Activated CD8-positive, alpha-beta T cell treated with anti-CD3 and anti-CD28 coated beads, Interleukin-2, amount 10 ng/mL, durations not matched to agents 7 days and 5 days (primary cell): Measurements from ENCODE around the gene PPFIBP2. TPM values are rescaled to one million over a fixed set of nuclear protein-coding genes. Genes with fewer than 3 reads are reported as not detected.

Source experiments
- ATAC-seq: fragments of 150-1000 bp; cut with Tn5 transposase; one replicate; pipeline ENCODE4 v1.10.0; 2021; ENCODE audit warnings: moderate library complexity
- CTCF ChIA-PET: fragments of 350-600 bp; sonication (Branson Sonifier 250); formaldehyde crosslinking; loops from one replicate; lab custom pipeline; 2021; ENCODE audit warnings: antibody characterized with exemption; lab: Charles Lee
- POLR2A ChIA-PET: fragments of 350-600 bp; sonication (Branson Sonifier 250); formaldehyde crosslinking; loops from one replicate; lab custom pipeline; 2021; ENCODE audit warnings: antibody characterized with exemption; lab: Charles Lee
- DNase-seq: peaks from one replicate; pipeline ENCODE4 v3.0.0-alpha.2; 2020
- H3K27ac Mint-ChIP-seq: one replicate; pipeline ENCODE4 v1.8.0; 2021; ENCODE audit warnings: mild to moderate bottlenecking, mixed read lengths
- H3K27me3 Mint-ChIP-seq: one replicate; pipeline ENCODE4 v1.8.0; 2021; ENCODE audit warnings: low read depth, mixed read lengths
- H3K36me3 Mint-ChIP-seq: one replicate; pipeline ENCODE4 v1.8.0; 2021; ENCODE audit warnings: low read depth, mixed read lengths
- H3K4me1 Mint-ChIP-seq: one replicate; pipeline ENCODE4 v1.8.0; 2021; ENCODE audit warnings: low read depth, mixed read lengths
- H3K4me3 Mint-ChIP-seq: one replicate; pipeline ENCODE4 v1.8.0; 2021; ENCODE audit warnings: mild to moderate bottlenecking, mixed read lengths
- H3K9me3 Mint-ChIP-seq: one replicate; pipeline ENCODE4 v1.8.0; 2022; ENCODE audit warnings: mixed read lengths; ENCODE audit not compliant: insufficient read depth
- total RNA-seq, 2 experiments: library from RNA; stranded (reverse); gene quantifications; one replicate each; pipeline ENCODE4 v1.2.3, GENCODE V29; 2021

Gene PPFIBP2
- total RNA-seq, 2 experiments from 2014 or later = 11.2 to 12.1 TPM

DNA sequence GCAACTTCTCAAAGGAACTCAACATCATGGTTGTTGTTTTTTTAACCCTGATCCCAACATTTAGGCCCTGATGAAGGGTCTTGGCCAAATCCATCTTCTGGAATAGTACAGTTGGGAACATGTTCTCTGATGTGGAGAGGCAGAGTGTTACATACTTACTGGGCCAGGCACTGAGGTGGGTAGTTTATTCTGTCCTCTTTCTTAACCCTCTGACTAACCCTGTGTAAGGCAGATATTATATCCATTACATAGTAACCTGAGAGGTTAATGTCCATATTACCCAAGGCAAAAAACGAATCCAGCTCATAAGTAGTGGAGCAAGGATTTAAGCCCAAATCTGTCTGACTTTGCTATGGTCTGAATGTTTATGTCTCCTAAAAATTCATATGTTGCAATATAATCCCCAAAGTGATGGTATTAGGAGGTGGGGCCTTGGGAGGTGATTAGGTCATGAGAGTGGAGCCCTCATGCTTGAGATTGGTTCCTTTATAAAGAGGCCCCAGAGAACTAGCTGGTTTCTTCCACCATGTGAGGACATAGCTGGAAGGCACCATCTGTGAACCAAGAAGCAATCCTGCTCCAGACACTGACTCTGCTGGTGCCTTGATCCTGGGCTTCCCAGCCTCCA is 16.3 kb downstream of the PPFIBP2 start:
- H3K36me3 Mint-ChIP-seq = peaks cover 2% of the 10 kb centered on the region
- no peak for DNase-seq
- H3K27ac Mint-ChIP-seq = no peak overlapping the region
- H3K4me3 Mint-ChIP-seq = no peak overlapping the region
- ChIA-PET POLR2A (no interaction called here), CTCF (interaction anchor here (1.3 to 1.8 kb wide), 2 partner anchors 8 to 9 kb away, joined by 4 to 11 read pairs; no protein-coding TSS in a partner anchor)
- no peak for ATAC-seq
- H3K4me1 Mint-ChIP-seq = peaks cover 53% of the 10 kb centered on the region
- peaks cover 7% of the 10 kb centered on the region for H3K27me3 Mint-ChIP-seq
- no peaks in the 10 kb centered on the region for H3K9me3 Mint-ChIP-seq

DNA sequence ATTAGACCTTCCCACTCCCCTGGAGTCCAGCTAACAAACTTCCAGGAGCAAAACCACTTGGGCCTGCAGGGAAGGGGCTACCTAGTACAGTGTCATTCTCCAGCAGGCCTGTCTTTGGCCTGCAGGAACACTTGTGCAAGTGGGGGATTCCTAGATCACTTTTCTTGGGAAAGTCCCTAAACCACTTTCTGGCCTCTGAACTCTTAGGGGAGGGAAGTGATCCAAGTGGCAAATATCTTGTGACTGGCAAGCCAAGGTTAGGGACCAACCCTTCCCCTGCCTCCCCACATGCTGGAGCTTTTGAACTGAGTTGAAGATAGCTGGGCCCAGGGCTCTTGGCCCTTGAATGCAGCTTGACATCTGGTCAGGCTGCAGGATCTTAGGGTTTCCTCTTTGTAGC is 17.2 kb downstream of the PPFIBP2 start:
- no peak for DNase-seq
- no peaks in the 10 kb centered on the region for H3K9me3 Mint-ChIP-seq
- peaks cover 8% of the 10 kb centered on the region for H3K27me3 Mint-ChIP-seq
- no peak overlapping the region for H3K27ac Mint-ChIP-seq
- ChIA-PET CTCF (interaction anchor here (1.3 to 1.5 kb wide), 2 partner anchors 10 to 17 kb away, joined by 4 read pairs; partner anchors contain the start of gene PPFIBP2), POLR2A (no interaction called here)
- peaks cover 2% of the 10 kb centered on the region for H3K36me3 Mint-ChIP-seq
- H3K4me1 Mint-ChIP-seq = peaks cover 54% of the 10 kb centered on the region
- ATAC-seq = no peak
- H3K4me3 Mint-ChIP-seq = no peak overlapping the region

DNA sequence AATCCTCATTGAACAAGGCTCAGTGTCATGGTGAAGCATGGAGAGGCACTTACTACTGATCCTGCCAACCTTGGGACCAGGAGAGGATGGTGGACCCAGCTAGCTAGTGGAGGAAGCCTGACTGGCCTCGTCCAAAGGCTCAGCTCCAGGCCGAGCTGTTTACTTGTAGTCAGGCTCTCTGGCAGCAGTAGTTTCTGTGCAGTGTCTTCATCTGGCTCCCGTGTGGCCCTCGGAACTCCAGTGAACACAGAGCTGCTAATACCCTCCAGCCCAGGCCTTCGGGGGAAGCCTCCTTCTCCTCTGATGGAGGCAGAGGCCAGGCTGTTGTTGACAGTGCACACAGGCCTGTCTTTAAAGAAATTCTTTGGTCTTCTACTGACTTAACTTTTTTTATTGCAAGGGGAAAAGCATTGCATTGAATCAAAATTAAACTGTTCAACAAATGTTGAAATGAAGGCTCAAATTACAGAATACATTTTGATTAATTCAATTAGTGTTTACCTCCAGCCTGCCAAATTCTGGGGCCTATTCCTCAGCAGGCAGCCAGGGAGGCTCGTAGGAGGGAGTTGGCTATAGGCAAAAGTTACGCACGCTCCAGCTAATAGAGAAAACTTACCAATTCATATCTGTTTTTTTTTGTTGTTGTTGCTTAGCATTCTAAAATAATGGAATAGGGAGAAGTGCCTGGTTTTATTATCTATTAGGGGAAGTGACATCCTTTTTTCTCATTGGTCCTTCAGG is 18.8 kb downstream of the PPFIBP2 start:
- CTCF ChIA-PET = interaction anchor here (0.7 to 3.0 kb wide), 3 partner anchors 19 to 39 kb away, joined by 3 to 12 read pairs (median 4); partner anchors contain the start of gene PPFIBP2
- ATAC-seq = no peak

DNA sequence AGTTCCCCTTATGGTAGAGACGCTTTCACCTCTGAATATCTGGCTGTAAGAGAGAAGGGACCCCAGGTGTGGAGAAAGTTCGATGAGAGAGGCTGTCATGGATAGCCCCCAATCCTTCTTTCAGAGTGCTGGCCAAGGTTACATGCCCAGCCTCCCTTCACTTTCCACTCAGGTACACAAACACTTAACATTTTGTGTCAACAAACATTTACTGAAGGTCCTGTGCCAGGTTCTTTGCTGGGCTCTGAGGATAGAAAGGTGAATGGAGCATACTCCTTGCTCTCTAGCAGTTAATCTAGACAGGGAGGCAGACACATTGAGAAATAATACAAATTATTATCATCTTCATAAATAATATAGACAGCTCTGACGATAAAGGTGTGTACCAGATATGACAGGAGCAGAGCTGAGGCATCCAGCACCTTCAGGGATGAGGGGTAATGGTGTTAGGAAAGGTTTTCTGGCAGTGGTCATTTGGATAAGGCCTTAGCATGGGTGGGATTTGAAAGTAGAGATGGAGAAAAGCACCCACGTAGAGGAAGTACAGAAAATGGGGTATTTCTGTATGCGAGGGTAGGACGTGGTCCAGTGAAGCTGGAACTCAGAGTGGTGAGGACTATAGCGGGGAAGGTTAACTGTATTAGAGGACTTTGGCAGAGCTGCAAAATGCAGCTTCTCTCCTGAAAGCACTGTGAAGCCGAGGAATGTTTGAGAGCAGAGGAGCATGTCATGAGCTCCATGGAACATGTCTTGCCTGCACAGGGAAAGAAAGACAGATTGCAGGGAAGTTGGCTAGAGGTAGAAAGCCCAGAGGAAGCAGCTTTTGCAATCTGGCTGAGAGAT is 19.6 kb downstream of the PPFIBP2 start:
- ChIA-PET CTCF (interaction anchor here (0.7 to 3.0 kb wide), 3 partner anchors 12 to 38 kb away, joined by 3 to 12 read pairs (median 7); partner anchors contain the start of gene PPFIBP2), POLR2A (no interaction called here)
- H3K9me3 Mint-ChIP-seq = no peaks in the 10 kb centered on the region
- peaks cover 2% of the 10 kb centered on the region for H3K36me3 Mint-ChIP-seq
- no peak for DNase-seq
- H3K27me3 Mint-ChIP-seq = peaks cover 16% of the 10 kb centered on the region
- peaks cover 54% of the 10 kb centered on the region for H3K4me1 Mint-ChIP-seq
- no peak overlapping the region for H3K4me3 Mint-ChIP-seq
- H3K27ac Mint-ChIP-seq = no peak overlapping the region
- ATAC-seq = no peak

More for the DNA sequence above, 18.8 kb downstream of the PPFIBP2 start:
- Mint-ChIP-seq H3K4me3 (no peak overlapping the region), H3K36me3 (peaks cover 2% of the 10 kb centered on the region), H3K27me3 (peaks cover 16% of the 10 kb centered on the region), H3K4me1 (peaks cover 54% of the 10 kb centered on the region), H3K27ac (no peak overlapping the region), H3K9me3 (no peaks in the 10 kb centered on the region)
- DNase-seq = no peak
- POLR2A ChIA-PET = no interaction called here

DNA sequence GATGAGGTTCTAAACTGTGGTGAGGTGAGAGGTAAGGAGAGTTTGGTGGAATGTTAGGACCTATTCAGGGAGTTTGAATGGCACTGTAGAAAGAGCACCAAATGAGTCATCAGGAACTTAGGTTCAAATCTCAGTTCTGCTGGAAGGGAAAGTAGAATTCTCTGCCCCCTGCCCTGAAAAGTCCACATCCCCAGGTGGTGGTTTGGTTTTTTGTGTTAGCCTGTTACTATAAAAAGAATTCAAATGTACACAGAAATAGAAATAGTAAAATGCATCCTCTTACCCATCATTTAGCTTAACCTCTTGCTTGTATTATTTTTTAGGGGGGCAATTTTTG is 20.2 kb downstream of the PPFIBP2 start:
- CTCF ChIA-PET = interaction anchor here (1.8 to 3.0 kb wide), 2 partner anchors 13 to 21 kb away, joined by 7 to 12 read pairs; partner anchors contain the start of gene PPFIBP2
- no peak for DNase-seq
- POLR2A ChIA-PET = no interaction called here
- Mint-ChIP-seq H3K27ac (no peak overlapping the region), H3K36me3 (peaks cover 2% of the 10 kb centered on the region), H3K4me3 (no peak overlapping the region), H3K4me1 (peaks cover 54% of the 10 kb centered on the region), H3K9me3 (no peaks in the 10 kb centered on the region), H3K27me3 (peaks cover 16% of the 10 kb centered on the region)
- no peak for ATAC-seq

DNA sequence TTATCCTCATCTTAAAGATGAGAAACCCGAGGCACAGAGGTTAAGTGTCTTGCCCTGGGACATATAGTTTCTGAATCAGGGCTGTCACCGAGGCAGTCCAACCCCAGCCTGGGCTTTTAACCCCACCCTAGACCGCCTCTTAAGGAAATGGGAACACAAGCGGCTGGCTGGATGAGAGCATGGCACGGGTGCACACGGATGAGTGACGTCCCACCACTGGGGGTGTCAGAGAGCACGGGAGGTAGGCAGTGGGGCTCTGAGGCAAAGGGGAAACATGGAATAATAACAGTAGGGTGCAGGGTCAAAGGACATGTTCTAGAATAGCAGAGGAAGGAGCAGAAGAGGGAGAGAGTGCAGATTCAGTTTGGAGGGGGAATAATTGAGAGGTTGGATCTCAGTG is 22.3 kb downstream of the PPFIBP2 start:
- Mint-ChIP-seq H3K4me3 (no peak overlapping the region), H3K27me3 (peaks cover 16% of the 10 kb centered on the region)

DNA sequence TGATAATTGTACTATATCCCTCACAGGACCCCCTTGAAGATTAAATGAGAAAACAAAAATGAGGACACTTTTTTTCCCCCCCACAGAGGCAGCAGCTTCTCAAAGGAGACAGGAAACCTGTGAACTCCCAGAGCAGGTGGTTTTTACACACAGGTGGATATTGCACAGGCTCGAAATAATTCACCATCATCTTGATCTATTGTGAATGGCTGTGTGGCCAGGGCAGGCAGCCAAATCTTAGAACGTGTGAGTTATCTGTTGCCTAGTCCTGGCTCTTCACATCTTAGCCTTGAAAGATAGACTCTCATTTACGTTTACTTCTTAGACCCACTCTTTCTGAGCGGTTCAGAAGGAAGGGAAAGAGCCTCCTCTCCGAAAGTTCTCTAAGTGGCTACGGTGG is 23.5 kb downstream of the PPFIBP2 start:
- H3K27ac Mint-ChIP-seq = no peak overlapping the region
- H3K27me3 Mint-ChIP-seq = peaks cover 16% of the 10 kb centered on the region
- peaks cover 63% of the 10 kb centered on the region for H3K4me1 Mint-ChIP-seq
- H3K9me3 Mint-ChIP-seq = no peaks in the 10 kb centered on the region
- ChIA-PET CTCF (interaction anchor here (0.6 to 3.6 kb wide), 3 partner anchors 8 to 16 kb away, joined by 3 to 11 read pairs (median 5); no protein-coding TSS in a partner anchor), POLR2A (no interaction called here)
- no peak for ATAC-seq
- DNase-seq = no peak
- no peak overlapping the region for H3K4me3 Mint-ChIP-seq
- H3K36me3 Mint-ChIP-seq = no peaks in the 10 kb centered on the region

More for the DNA sequence above, 22.3 kb downstream of the PPFIBP2 start:
- H3K4me1 Mint-ChIP-seq = peaks cover 61% of the 10 kb centered on the region
- ChIA-PET CTCF (interaction anchor here (3.0 kb wide), 1 partner anchor 23 kb away, joined by 12 read pairs; the partner anchor contains the start of gene PPFIBP2), POLR2A (no interaction called here)
- H3K27ac Mint-ChIP-seq = peak overlapping the region; percentile 44
- no peak for ATAC-seq
- no peak for DNase-seq
- H3K9me3 Mint-ChIP-seq = no peaks in the 10 kb centered on the region
- peaks cover 2% of the 10 kb centered on the region for H3K36me3 Mint-ChIP-seq

DNA sequence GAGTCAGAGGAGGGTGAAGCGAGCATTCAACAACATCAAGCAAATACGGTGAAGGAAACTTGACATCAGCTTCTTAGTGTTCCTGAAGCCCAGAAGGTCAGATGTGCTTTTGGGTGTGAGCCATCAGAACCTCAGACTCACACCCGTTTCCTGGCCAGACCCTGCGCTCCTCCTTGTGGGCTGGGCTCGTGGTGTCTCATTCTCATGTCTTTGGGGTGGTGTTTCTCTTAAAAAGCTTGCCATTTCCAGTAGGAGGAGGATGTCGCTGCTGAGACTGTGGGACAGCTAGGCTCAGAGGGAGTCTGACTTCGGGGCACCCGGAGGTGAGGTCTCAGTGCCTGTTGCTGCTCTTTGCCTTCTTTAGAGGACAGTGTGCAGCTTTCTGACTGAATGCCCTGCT is 24.2 kb downstream of the PPFIBP2 start:
- CTCF ChIA-PET = interaction anchor here (1.1 to 3.6 kb wide), 5 partner anchors 9 to 96 kb away, joined by 4 to 19 read pairs (median 5); partner anchors contain the start of gene PPFIBP2
- H3K27me3 Mint-ChIP-seq = peaks cover 16% of the 10 kb centered on the region
- ATAC-seq (peak; percentile 69), DNase-seq (peak; percentile 49)
- POLR2A ChIA-PET = no interaction called here
- H3K4me3 Mint-ChIP-seq = peak overlapping the region; percentile 49
- no peaks in the 10 kb centered on the region for H3K36me3 Mint-ChIP-seq
- no peaks in the 10 kb centered on the region for H3K9me3 Mint-ChIP-seq
- H3K4me1 Mint-ChIP-seq = peaks cover 65% of the 10 kb centered on the region
- H3K27ac Mint-ChIP-seq = peak overlapping the region; percentile 18

DNA sequence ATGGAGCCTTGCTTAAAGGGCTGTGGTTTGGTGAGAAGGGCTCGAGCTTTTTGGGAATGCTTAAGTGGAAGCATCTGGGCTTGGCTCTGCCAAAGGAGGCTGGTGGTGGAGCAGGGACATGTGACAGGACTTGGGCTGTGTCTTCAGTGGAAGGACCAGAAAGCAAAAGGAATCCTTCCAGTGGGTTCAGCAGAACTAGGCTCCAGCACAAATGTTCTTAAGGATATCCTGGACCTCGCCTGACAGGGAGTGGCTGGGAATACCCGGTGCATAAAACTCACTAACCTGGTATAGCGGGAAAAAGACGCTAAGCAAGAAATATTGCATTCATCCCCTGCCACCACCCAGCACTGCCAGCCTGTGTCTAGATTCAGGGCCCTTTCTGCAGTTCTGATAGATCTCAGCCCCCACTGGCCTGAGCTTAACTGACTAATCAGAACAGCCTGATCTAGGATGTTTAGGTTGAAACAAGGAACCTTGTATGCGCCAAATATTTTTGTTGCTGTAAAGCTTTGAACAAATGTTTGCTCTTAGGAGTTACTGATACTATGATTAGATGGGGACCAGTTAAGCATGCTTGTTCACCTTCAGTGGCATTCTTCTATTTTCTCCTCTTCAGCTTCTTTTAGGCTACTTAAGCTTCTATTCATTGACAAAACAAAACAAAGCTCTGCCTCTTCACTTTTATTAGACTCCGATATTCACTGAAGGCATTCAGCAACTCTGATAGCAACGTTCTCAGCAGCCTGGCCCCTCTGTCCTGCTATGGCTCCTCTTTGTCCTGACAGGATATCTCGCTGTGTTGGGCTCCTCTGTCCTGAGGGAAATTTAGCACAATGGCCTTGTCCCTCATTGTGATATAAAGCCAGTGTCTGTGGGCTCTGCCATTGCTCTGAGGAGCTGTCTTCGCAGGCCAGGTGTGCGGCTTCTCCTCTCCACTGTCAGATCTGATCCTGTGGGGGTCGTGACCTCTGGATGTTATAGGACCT is 25.0 kb downstream of the PPFIBP2 start:
- peaks cover 64% of the 10 kb centered on the region for H3K4me1 Mint-ChIP-seq
- peak overlapping the region; percentile 18 for H3K27ac Mint-ChIP-seq

DNA sequence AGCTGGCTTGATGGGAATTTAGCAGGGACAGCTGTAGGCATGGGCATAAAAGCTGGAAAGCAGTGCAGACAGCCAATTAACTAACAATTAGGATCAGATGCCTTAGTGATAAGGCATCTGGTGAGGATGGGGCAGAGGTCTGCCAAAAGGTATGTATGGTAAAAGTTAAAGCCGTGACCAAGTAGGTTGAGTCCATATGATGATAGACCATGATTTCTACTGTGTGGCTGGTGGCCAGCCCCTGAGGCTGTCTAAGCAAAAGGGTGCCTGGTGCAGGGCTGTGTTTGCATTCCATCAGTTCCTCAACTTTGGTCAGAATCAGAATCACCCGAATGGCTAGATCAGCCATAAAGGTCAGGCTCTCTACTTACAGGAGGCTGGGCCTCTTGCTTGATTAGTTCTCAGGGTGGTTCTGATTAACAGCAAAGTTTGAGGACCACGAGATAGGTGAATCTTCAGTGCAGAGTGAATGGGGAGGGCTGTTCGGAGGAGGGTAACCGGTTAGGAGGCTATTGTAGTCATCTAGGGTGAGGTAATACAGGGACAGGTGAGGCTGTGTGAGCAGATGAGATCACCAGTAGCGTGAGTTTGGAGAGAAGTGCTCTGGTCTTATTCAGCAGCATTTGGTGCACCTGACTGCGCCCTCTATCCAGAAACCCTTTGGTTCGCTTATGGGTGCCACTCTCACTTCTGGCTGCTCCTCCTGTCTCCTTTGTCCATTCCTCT is 27.2 kb downstream of the PPFIBP2 start:
- ATAC-seq (no peak), DNase-seq (no peak)
- POLR2A ChIA-PET = no interaction called here
- CTCF ChIA-PET = interaction anchor here (3.2 kb wide), 1 partner anchor 28 kb away, joined by 19 read pairs; the partner anchor contains the start of gene PPFIBP2
- Mint-ChIP-seq H3K9me3 (no peaks in the 10 kb centered on the region), H3K27ac (no peak overlapping the region), H3K4me1 (peaks cover 43% of the 10 kb centered on the region), H3K4me3 (no peak overlapping the region), H3K27me3 (peaks cover 8% of the 10 kb centered on the region), H3K36me3 (no peaks in the 10 kb centered on the region)

More for the DNA sequence above, 25.0 kb downstream of the PPFIBP2 start:
- DNase-seq (no peak), ATAC-seq (no peak)
- peak overlapping the region; percentile 49 for H3K4me3 Mint-ChIP-seq
- ChIA-PET CTCF (interaction anchor here (1.1 to 3.6 kb wide), 5 partner anchors 9 to 96 kb away, joined by 4 to 19 read pairs (median 5); partner anchors contain the start of gene PPFIBP2), POLR2A (interaction anchor here (0.6 kb wide), 1 partner anchor 10 kb away, joined by 5 read pairs; no protein-coding TSS in a partner anchor)
- H3K9me3 Mint-ChIP-seq = no peaks in the 10 kb centered on the region
- H3K27me3 Mint-ChIP-seq = peaks cover 13% of the 10 kb centered on the region
- H3K36me3 Mint-ChIP-seq = no peaks in the 10 kb centered on the region
